RCC 7860 (cell line): ENCODE measurements around the gene DSTN.

ENCODE experiments used
- DNase-seq: peaks from one replicate; pipeline ENCODE4 v3.0.0-alpha.2; 2015; ENCODE audit warnings: low spot score
- FAIRE-seq: peaks from 2 replicates; lab custom pipeline; 2012; peaks lifted over from hg19 to GRCh38; lab: Jason Lieb, UNC

The DSTN gene

DNA sequence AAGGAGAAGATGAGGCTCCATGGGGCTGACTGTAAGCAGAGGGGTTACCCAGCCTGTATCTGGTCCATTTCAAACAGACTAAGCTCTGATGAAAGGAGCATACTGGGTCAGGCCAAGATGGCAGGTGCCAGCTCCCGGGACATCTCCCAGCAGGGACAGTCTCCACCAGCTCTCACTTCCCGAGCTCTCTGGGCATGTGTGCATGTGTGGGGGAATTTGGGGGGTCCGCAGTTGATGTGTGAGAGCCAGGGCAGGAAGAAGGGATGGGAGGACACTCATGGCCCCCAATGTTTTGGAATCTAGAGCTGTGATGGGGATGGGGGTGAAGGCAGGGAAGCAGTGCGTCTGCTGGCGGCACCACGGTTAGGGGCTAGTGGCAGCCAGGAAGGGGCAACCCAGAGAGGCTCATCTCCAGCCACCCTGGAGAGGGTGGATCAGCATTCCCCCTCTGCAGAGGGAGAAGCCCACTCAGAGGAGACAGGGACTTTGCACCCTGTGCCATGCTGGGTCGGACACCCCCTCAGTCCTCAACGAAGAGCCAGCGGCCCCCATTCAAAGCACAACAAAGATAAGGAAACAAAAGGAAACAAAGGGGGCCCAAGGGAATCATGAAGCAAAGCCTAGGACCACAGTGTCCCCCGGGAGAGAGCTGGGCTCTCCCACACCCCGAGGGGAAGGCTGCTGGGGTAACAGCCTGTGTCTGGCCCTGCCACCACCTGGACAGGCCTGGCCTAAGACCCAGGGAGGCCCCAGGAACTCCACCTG is 52.4 kb downstream of the DSTN start:
- DNase-seq: no peak
- no peak for FAIRE-seq

DNA sequence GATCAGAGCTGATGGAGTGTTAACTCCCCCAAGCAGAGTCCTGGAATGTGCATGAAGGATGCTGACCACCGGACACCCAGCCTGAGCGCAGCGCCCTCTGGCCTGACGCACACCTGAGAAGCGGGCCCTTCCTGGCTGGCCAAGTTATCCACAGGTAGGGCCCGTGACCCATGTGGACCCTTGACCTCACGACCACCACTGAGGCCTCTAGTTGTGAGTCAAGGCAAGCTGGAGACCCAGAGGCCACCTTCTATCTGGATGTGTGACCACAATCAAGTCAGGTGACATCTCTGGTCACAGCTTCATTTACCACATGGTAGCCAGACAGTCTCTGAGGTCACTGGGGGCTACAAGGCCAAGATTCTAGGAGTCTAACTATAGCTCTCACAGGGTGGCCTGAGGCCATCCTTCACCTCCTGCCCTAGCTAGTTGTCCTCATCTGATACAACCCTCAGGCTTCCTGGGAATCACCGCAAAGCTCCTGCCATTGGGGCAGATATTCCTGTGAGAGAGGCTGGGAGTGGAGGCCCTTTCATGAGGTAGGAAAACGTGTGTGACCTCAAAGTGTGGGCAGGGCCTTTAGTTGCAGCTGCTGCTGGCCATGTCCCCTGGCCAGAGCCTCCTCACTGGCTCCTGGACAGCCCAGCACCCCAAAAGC is 53.1 kb downstream of the DSTN start:
- DNase-seq: no peak
- no peak for FAIRE-seq

DNA sequence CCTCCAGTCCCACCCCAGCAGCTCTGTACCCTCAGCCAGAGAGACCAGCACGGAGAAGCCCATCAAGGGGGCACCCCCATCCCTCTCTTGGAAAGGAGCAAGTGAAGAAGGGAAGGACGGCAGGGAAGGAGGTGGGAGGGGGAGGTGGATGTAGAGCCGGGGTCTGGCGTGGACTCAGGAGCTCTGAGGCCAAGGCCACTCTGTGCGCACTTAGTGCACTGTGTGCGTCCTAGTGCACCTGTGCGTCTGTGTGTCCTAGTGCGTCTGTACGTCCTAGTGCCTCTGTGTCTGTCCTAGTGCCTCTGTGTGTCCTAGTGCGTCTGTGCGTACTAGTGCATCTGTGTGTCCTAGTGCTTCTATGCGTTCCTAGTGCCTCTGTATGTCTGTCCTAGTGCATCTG is 54.2 kb downstream of the DSTN start:
- DNase-seq (no peak), FAIRE-seq (no peak)

DNA sequence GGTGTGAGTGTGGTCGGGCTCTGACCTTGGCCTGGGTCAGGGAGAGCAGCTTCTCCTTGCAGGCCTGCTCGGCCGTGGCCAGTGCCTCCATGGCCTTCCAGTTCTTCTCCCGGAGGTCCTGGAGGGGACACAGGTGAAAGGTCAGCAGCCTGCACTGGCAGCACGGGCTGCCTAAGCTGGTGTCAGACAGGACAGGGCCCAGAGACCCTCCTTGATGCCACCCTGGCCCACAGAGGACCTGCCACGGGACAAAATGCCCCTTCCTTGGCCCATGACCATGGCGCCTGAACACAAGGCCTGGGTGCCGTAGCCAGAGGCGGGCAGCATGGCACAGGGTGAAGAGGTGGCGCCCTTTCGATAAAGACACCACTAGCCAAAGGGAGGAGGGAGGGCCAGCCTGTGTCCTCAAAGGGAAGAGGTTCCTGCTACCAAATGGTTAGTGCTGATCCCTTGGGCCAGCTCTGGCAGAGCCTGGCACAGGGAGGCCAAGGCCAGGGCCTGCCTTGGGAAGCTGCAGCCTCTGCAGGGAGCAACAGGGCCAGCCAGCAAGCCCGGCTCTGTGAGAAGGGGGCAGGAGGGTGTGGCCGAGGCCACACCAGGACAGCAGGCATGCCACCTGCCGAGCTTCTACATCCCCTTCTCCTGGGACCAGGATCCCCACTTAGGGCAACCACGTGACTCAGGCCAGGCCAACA is 54.8 kb downstream of the DSTN start:
- no peak for FAIRE-seq
- no peak for DNase-seq

DNA sequence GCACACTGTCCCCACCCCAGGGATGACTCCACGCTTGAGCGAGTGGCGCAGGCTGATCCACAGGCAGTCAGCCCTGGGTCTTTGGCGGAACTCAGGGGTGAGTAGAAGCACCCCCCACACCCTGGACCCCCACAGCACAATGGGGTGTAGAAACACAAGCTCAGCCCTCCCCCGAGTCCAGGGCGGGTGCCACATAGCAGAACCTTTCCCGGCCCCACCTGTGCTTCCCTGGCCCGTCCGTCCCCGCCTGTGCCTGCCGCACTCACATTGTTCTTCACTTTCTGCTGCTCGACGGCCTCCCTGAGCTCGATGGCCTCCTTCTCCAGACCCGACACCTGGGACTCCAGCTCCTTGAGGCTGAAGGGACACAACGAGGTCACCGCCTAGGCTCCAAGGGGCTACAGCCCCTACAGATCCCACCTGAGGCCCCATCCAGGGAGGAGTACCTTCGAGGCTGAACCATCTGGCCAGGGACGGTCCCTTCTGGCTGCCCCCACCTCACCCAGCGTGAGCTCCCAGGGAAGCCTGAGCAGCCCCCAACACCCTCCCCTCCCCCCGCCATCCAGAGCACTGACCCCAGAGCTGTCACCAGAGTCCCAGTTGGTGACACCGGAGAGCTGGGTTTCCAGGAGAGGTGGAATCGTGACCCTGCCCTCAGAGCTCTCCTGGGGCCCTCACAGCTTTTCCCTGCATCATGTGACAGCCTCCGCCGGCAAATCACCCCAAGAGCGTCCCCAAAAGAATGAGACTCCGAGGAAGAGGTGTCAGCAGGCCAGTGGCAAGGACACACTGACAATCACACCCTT is 55.6 kb downstream of the DSTN start:
- no peak for FAIRE-seq
- no peak for DNase-seq

DNA sequence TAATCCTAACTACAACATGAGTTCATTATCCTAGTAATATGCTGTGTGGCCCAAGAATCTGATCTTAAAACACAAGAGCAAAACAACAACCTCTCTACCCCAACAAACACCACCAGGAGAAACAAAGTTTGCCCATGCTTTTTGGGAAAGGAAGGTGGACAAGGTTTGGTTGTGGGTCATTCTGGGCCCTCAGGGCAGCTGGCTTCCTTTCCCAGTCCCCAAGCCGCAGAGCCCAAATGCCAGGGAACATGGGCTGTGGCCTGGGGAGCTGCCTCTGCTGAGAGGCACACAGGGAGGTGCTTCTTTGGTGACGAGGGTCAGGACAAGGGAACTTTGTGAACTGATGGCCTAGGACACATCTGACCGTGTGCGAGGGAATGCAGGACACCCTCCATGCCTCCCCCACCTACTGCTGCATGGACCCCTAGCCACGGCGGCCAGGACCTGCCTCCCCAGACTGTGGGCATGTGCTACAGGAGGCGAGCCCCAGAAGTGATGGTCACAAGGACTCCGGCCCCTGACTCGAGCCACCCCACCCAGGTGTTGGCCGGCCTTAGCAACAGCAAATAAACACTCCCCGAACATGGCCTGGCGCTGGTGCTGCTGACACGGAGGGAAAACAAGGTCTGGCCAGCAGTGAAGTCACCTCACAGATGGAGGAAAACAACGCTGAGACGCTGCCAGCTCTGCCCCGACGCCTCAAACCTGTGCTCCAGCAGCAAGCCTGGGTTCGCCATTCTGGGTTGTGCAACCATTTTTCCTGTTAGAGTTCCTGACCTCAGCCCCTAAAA is 56.5 kb downstream of the DSTN start:
- no peak for FAIRE-seq
- DNase-seq: no peak

DNA sequence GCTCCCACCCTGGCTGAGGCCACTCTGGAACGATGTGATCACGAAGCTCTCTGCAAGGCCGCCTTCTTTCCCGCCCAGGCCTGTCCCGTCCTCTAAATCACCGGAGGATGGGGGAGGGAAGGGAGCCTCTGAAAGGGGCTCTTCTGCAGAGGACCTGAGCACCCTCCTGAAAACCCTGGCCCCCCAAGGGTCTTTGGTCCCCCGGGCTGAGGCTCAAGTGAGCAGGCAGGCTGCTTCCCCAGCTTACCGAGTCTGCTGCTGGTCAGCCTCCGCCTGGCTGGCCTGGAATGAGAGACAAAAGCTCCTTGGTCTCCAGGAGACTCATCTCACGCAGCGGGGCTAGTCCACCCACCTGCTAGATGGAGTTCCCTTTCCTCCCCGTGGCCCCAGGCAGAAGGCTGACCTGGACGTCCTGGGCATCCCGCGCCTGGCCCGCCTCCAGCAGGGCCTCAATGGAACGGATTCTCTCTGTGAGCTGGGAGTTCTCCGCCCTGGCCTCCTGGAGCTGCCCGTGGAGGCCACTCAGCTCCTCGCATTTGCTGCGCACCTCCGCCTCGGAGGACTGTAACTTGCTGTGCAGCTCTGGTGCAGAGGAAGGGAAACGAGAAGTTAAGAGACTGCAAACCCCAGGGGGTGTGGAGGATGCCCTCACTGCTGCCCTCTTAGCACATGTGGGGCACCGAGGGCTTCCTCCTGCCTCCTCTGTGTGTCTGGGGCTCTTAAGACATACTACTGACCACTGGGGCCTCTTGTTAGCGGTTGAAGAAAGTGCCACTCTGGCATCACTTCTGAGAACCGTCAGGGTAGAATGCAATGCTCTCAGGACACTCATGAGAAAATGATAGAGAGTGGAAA is 57.5 kb downstream of the DSTN start:
- DNase-seq: no peak
- FAIRE-seq: no peak

DNA sequence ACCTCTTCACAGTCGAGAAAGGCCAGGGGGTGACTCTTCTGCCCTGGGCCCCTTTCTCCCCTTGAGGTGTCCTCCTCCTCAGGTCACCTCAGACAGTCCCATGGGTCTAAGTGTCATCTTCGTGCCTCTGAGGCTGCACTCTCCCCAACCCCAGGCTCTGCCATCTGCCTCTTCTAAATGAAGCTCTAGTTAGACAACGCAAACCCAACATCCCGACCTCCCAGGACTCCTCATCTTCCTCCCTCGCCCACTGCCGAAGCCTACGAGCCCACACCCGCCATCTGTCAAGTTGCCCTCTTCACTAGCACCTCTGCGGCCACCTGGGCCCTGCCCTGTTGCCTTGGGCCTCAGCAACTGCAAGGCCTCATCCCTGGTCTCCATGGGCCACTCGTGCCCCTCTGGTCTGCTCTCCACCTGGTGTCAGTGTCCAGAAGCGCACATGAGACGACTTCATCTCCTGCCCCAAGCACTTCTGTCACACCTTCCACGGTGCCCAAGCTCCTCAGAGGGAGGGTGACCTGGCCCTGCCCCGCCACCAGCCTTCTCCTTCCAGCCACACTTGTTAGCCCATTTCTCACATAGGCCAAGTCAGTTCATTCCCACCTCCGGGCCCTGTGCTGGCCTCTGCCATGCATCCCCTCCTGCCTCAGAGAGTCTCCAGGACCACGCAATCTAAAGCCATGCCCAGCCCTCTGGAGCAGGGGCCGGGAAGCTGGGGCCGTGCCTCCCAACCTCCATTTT is 58.4 kb downstream of the DSTN start:
- no peak for DNase-seq

DNA sequence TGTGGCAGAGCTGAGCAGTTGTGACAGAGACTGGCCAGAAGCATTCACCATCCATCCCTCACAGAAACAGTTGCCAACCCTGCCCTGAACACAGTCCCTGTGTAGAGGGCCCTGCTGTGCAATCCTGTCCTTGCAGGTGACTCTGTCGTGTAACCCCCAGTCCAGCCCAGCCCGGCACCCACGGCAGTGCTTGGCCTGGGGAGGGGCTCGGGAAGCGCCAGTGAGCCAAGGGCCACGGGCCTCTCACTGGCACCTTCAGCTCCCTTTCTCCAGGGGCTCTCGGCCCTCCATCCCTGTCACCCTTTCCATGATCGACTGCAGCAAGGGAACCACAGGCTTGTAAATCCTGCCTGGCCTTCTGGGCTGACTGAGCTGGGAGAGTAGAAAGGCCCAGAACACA is 59.1 kb downstream of the DSTN start:
- DNase-seq (no peak), FAIRE-seq (no peak)

More for the DNA sequence above, 58.4 kb downstream of the DSTN start:
- FAIRE-seq: no peak

DNA sequence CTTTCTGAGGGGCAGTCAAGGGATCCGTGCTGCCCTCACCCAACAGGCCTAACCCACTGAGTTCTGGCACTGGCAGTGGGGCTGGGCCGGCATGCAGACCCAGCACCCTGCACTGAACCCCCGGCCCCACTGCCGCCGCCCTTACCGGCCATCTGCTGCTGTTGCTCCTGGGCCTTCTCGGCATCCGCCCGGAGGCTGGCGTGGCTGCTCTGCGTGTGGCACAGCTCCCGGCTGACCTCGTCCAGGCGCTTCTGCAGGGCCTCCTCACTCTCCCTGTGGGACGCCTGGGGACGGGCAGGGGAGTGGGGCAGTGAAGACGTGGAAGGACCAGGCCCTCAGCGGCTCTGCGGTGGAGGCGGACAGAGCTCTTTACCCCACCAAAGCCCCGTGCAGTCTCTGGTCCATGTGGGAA is 59.8 kb downstream of the DSTN start:
- no peak for FAIRE-seq
- DNase-seq: no peak

DNA sequence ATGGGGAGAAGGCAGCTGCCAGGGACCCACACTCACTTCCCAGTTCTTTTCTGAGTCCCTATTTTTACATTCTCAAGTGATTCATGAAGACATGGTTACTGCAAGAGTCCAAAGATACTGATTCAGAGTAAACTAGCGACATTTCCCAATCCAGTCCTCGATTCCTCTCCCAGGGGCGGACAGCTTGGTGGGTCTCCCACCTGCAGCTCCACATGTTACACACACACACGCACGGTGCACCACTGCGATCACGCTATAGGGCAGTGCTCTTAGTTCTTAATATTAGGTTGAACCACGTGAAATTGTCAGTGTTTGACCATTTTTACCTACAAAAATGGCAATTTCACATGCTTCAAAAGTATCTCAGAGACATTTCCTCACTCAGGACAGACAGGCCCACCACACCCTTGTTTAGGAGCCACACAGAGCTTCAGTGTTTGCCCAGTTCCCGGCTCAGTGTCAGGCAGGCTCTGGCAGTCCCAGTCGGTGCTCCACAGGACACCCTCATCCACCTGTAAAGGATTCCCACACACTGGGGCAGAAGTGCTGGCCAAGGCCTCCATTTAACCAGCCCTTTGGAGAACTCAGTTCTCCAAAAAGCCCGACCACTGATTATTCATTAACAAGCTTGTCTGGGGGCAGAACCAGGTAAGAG is 60.4 kb downstream of the DSTN start:
- FAIRE-seq (no peak), DNase-seq (no peak)

DNA sequence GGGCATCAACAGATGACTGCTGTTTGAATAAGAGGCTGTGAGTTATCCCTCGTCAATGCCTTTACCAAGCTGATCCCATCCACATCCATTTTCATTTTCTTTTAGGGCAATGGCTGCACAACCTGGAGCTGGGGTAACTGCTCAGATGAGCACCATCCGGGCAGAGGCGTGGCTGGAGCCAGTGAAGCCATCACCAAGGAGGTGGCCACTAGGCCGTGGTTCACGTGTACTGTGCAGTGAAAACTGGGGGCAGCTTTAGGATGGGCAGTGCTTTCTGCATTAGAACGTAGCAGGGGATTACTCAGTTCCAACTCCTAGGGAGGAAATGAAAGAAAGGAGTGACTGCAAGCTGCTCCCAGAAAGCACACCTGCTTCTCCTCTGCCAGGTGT is 60.9 kb downstream of the DSTN start:
- DNase-seq (no peak), FAIRE-seq (no peak)

DNA sequence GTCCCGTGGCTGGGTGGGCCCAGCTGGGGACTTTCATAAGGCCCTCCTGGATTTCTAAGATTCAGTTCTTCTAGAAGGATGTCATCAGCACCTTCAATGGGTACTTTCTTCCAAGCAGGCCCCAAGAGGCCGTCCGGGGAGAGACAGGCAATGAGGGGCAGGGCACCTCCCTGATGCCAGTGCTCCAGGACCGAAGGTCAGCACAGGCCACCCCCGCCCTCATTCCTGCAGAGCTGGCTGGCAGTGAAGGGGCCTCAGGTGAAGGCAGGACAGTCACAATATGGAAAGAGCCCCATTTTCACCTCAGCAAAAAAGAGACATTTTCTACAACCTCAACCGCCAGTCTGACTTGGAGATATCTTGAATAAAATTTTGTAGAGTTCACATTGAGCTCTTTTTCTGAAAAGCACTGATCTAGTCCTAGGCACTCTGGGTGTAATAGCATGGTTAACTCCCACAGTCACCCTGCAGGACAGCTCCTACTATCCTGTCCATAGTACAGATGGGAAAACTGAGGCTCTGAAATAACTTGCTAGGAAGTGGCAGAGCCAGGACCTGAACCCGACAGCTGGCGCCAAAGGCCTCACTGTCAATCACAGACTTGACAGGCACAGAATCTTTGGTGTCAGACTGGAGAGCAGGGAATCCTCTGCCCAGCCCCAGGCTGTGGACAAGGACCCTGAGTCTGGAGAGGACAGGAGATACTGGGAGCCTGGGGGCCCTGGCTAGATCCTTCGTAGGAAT is 61.9 kb downstream of the DSTN start:
- no peak for FAIRE-seq

DNA sequence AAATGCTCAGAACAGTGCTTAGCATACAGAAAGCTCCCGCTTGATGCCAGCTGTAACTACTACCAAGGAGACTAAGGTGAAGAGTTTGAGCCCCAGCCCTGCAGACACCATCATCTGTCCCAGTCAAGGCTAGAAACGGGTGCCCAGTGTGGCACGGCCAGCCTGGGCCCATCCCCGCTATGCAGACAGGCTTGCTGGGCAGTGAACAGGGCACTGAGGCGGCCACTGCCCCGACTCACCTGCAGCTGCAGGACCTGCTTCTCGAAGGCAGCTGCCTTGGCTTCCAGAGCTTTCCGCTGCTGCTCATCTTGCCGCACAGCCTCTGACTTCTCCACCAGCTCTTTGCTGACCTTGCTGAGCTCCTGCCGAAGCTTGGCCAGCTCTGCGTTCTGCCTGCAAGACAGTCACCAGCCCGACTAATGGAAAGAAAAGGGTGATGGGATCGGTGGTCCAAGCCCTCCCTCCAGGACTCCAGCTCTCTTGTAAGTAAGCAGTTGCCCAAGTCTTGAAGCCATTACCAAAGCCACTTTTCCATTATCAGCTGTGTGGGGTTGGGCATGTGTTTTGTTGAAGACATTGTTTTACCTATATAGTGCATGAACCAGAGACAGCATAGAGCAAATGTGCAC is 63.5 kb downstream of the DSTN start:
- no peak for FAIRE-seq
- DNase-seq: no peak

More for the DNA sequence above, 61.9 kb downstream of the DSTN start:
- no peak for DNase-seq

DNA sequence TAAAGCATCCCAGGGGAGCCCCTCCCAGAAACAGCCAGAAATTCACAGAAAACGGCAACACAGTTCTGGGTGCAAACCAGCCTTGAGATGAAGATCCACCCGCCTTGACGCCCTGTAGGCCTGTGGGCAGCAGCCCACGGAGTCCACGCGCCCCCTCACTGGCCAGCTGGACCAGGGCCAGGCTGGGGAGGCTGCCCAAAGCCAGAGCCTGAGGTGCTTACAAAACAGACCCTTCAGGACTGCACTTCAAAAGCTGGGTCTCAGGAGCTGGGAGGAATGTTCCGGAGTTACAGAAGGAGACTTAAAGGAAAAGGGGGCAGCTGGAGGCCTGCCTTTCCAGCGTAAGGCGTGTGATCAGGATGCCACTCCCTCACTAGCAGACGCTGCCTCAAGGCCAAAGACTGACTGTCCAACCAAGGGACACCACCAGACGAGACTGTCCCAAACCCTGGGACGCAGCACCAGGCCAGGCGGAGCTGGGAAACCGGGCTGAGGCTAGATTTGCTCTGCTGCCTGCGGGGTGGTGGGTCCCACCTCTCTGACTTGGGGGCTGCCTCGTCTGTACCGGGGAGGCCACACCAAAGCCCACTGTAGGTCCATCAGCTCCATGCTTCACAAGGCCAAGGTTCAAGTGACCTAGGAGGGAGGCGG is 64.1 kb downstream of the DSTN start:
- FAIRE-seq (no peak), DNase-seq (no peak)

DNA sequence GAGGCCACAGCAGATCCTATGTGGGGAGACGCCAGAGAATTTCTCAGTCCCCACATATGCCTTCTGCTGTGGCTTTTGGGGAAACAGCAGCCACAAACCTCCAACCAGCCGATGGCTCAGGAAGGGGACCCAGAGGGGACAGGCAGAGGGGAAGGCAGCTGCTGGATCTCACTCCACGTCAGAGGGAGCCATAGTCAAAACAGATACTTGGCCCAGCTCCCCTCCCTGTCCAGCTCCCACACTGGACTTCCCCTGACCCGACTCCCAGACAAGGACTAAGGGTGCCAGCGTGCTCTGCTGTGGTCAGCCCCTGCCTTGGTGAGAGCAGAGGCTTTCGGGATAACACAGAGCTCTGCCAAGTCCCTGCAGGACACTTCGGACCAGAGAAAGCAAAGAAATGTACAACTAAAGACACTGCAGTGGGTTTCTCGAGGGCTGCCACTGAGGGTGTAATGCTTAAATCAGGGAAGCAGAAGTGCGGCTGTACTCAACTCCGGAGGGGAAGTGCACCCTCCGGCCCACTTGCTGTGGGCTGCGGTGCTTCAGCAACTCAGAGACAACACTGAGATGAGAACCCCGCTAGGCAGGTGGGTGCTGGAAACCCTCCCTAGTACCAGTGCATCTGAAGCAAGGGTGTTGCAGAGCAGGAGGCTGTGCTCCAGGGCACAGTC is 64.9 kb downstream of the DSTN start:
- DNase-seq: no peak
- FAIRE-seq: no peak
